ENCODE data around the gene NT5DC1.

NT5DC1 gene

GRCh38 chr6:116101302-116101718 is 657 bp downstream of the NT5DC1 start:
- DNase-seq (ENCODE audit: extremely low read depth, low read depth), result no peak
- no peak for TF ChIP-seq CTCF (IDR thresholded peaks at IDR 0.05; ENCODE audit: low read depth, low read length, missing control alignments)
- peak overlapping the region; percentile 69 for H3K4me3 ChIP-seq (replicated peaks; ENCODE audit: low read depth, low read length)

GRCh38 chr6:116101790-116102189 is 1.1 kb downstream of the NT5DC1 start:
- DNase-seq (ENCODE audit: extremely low read depth, low read depth), result no peak
- no peak for TF ChIP-seq CTCF (IDR thresholded peaks at IDR 0.05; ENCODE audit: low read depth, low read length, missing control alignments)
- H3K4me3 ChIP-seq (replicated peaks; ENCODE audit: low read depth, low read length), result peak overlapping the region; percentile 69

GRCh38 chr6:116102873-116103272 is 2.2 kb downstream of the NT5DC1 start:
- DNase-seq (ENCODE audit: extremely low read depth, low read depth), result no peak
- no peak overlapping the region for H3K4me3 ChIP-seq (replicated peaks; ENCODE audit: low read depth, low read length)
- TF ChIP-seq CTCF (IDR thresholded peaks at IDR 0.05; ENCODE audit: low read depth, low read length, missing control alignments), result no peak

GRCh38 chr6:116104636-116105035 is 4.0 kb downstream of the NT5DC1 start:
- no peak for DNase-seq (ENCODE audit: extremely low read depth, low read depth)
- H3K4me3 ChIP-seq (replicated peaks; ENCODE audit: low read depth, low read length), result no peak overlapping the region
- no peak for TF ChIP-seq CTCF (IDR thresholded peaks at IDR 0.05; ENCODE audit: low read depth, low read length, missing control alignments)

- H3K4me3 ChIP-seq (replicated peaks; ENCODE audit: low read depth, low read length), result no peak overlapping the region
- no peak for DNase-seq (ENCODE audit: extremely low read depth, low read depth)
- TF ChIP-seq CTCF (IDR thresholded peaks at IDR 0.05; ENCODE audit: low read depth, low read length, missing control alignments), result no peak
Observed at GRCh38 chr6:116105247-116105646, 4.6 kb downstream of the NT5DC1 start.

GRCh38 chr6:116106146-116106545 is 5.5 kb downstream of the NT5DC1 start:
- H3K4me3 ChIP-seq (replicated peaks; ENCODE audit: low read depth, low read length), result no peak overlapping the region
- no peak for TF ChIP-seq CTCF (IDR thresholded peaks at IDR 0.05; ENCODE audit: low read depth, low read length, missing control alignments)
- no peak for DNase-seq (ENCODE audit: extremely low read depth, low read depth)

GRCh38 chr6:116108836-116109235 is 8.2 kb downstream of the NT5DC1 start:
- no peak for DNase-seq (ENCODE audit: extremely low read depth, low read depth)
- no peak for TF ChIP-seq CTCF (IDR thresholded peaks at IDR 0.05; ENCODE audit: low read depth, low read length, missing control alignments)

More at GRCh38 chr6:116108836-116109235, 8.2 kb downstream of the NT5DC1 start:
- no peak overlapping the region for H3K4me3 ChIP-seq (replicated peaks; ENCODE audit: low read depth, low read length)
